KOPT-K1 (cell line): ENCODE results near the gene TMEM212.
"Not testable (repeated sequence)": the region's sequence is repeated elsewhere in the genome, so short reads cannot be mapped to it uniquely, and the experiment has no call there.

ENCODE experiments used
- H3K27ac ChIP-seq: fragments of 200-600 bp; sonication (generic); 2 replicates; pipeline ENCODE4 v1.5.1; 2016; ENCODE audit warnings: antibody characterized with exemption, mild to moderate bottlenecking, low read depth, low read length; ENCODE audit not compliant: poor library complexity, severe bottlenecking
- H3K36me3 ChIP-seq: fragments of 200-600 bp; sonication (generic); 2 replicates; pipeline ENCODE4 v1.5.1; 2017; ENCODE audit warnings: antibody characterized with exemption, mild to moderate bottlenecking, low read length, moderate library complexity; ENCODE audit not compliant: insufficient read depth
- H3K9me3 ChIP-seq: fragments of 200-600 bp; sonication (generic); 2 replicates; pipeline ENCODE4 v1.5.1; 2017; ENCODE audit warnings: antibody characterized with exemption, low read length, mild to moderate bottlenecking; ENCODE audit not compliant: insufficient read depth, poor library complexity, severe bottlenecking

Gene TMEM212

DNA sequence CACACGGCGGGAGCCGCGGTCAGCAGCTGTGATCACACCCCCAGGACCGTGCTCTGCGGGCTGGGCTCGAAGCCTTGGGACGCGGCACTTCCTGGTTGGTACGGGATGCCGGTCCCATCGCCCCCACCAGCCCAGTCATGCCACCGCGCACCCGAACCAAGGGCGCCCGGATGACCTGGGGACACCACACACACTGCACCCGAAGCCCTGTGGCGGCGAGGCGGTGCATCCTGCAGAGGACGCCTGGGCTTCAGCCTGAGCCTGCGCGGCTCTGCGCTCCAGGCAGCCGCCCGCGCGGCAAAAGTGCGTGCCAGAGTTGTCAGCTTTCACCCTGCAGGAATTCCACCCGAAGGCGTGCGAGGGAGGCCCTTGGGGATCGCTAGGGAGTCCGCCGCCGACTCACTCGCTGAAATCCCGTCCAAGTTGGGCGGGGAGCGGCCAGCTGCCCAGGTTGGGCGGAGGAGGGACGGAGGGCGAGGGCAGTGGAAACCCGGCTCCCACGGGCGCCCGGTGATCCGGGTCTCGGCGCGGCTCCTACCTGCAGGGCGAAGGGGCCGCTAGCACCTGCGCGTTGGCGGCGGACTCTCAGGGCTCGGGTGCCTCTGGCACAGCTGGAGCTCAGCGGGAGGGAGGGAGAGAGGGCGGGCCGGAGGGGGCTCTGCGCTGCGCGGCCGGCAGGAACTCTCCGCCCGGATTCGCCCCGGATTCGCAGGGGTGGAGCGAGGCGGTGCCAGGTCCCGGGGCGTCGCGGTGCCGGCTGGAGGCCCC lies 33.1 kb upstream of the TMEM212 start, which contains the start of gene PLD1:
TSS of gene PLD1 (minus strand) at position 623 of the 768 bp plus-strand sequence. CDS start 72,432 bp downstream, outside the sequence.
- H3K9me3 ChIP-seq = no peaks in the 10 kb centered on the region
- H3K36me3 ChIP-seq = no peaks in the 10 kb centered on the region
- no peak within 1 kb of the TSS for H3K27ac ChIP-seq

DNA sequence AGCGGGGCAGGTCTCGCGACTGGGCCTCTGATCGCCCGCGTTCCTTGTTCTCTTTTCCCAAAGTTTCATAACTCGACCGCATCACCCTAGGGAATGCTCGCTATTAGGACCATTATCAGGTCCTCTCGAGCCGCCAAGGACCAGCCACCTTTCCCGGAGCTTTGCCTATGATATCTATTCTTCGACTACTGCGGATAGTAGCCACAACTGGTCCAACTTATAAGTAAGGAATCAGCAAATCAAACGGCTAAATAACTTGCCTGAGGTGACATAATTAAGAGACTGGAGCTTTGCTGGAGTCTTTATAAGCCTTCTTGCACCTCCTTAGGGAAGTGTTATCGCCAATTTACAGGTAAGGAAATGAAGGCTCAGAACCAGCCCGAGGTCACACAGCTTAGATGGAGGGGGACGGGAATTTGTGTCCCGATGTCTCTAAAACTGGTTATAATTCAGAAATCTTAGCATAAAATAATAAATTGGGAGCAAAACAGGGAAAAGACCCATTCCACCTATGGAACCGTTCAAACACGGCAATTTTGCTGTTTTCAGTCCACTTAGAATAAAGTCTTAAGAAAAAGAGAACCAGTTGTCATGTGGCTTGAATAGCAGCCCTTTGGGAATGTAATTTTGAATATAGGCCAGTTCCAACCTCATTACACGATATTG lies 32.4 kb upstream of the TMEM212 start:
- Histone ChIP-seq H3K9me3 (no peaks in the 10 kb centered on the region), H3K27ac (no peak overlapping the region), H3K36me3 (no peaks in the 10 kb centered on the region)

DNA sequence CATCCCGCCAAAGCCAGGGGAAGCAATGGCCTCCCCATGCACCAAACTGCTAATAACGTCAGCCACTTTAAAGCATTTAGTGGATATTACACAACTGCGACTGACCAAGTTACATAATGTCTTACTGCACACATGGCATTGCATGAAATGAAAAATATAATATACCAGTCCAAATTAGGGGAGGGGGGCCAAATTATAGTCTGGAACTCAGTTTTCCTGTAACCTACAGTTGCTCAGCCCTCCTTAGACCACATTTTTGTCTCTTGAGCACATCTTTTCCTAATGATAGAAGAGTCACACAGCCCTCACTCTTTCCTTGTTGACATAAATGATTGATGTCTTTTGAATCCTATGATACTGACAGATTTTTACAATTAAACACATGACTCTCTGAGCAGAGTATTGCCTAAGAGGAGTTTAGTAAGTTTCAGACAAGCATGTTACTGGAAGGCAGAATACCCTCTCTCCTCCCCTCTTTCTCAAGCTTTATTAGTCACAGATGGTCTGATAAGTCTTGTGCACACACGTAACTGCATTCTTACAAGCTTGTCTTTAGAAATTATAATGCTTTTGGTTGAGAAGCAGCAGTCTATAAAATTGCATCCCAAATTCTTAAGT lies 31.7 kb upstream of the TMEM212 start:
- Histone ChIP-seq H3K36me3 (no peaks in the 10 kb centered on the region), H3K9me3 (no peaks in the 10 kb centered on the region), H3K27ac (no peak overlapping the region)

DNA sequence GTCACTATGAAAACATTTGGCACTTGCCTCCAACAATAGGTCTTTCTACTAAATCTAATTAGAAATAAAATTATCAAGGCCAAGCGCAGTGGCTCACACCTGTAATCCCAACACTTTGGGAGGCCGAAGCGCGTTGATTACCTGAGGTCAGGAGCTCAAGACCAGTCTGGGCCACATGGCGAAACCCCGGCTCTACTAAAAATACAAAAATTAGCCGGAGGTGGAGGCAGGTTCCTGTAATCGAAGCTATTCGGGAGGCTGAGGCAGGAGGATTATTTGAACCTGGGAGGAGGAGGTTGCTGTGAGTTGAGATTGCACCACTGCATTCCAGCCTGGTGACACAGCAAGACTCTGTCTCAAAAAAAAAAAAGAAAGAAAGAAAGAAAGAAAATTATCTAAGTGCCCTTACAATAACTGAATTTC lies 31.2 kb upstream of the TMEM212 start:
- Histone ChIP-seq H3K9me3 (no peaks in the 10 kb centered on the region), H3K27ac (no peak overlapping the region), H3K36me3 (no peaks in the 10 kb centered on the region)

DNA sequence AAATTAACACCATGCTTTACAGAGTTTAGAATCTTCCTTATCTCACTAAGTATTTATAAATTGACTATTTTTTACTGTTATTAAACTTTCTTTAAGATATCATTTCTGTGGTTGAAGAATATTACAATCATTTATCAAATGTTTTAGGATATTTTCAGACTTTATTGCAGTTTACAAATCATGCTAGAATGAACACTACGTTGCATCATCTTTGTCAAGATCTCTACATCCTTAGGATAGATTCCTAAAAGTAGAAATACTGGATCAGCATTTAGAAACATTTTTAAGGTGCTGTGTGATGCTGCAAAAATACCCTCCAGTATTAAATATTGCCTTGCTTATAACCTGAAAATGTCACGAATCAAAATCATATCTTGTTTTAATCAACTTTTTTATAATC lies 30.3 kb upstream of the TMEM212 start:
- no peak overlapping the region for H3K27ac ChIP-seq
- H3K9me3 ChIP-seq = no peaks in the 10 kb centered on the region
- no peaks in the 10 kb centered on the region for H3K36me3 ChIP-seq

DNA sequence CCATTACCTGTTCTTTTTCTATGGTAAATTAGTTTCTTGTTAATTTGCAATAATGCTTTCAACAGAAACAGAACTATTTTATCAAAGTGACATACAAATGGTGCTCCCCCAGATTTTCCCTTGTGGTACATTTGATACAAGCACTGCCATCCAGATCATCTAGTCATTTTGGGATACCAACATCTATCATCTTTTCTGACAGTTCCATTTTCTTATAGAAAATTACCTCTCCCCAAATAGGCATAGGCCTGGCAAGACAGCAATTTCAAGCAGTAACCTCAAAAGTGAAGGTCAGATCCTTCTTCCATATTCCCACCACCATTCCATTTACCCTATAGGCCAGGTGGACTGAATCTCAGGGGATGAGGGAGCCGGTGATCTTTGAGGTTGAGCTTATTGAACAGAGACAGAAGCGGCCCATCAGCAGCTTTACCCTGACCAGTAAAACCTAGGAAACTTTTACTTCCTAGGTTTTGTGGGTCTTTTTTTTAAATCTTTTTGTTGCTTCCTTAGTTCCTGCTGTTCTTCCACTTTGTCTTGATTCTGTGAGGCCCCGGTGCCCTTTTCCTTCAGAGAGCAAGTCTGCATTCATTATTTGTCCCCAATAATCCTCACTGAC lies 29.8 kb upstream of the TMEM212 start:
- H3K9me3 ChIP-seq = no peaks in the 10 kb centered on the region
- H3K36me3 ChIP-seq = no peaks in the 10 kb centered on the region
- no peak overlapping the region for H3K27ac ChIP-seq

DNA sequence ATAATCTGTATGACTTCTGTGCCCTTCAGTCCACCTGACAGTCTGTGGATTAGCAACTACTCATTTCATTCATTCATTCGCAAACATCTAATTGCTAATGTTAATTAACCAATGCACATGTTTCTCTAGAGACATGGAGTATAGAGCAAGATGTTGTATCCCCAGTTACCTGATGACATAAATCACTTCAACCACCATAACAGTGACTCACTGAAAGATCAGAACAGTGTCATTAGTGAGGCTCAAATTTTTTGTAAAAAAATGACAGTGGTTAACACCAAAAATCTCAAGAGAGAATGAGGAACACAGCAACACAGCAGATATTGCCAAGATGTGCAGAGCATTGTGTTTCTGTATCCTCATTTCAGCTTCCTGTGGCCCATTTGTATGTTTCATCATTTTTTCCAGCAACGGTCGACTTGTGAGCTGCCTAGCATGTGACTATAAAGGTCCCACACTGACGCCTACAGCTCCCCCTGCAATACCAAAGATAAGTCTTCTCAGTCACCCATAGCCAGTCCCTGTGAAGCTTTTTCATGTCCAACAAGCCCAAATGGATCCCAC lies 29.2 kb upstream of the TMEM212 start:
- Histone ChIP-seq H3K36me3 (no peaks in the 10 kb centered on the region), H3K9me3 (no peaks in the 10 kb centered on the region), H3K27ac (no peak overlapping the region)

DNA sequence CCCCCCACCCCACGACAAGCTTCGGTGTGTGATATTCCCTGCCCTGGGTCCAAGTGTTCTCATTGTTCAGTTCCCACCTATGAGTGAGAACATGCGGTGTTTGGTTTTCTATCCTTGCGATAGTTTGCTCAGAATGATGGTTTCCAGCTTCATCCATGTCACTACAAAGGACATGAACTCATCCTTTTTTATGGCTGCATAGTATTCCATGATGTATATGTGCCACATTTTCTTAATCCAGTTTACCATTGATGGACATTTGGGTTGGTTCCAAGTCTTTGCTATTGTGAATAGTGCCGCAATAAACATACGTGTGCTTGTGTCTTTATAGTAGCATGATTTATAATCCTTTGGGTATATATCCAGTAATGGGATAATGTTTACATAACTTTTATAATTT lies 28.5 kb upstream of the TMEM212 start:
- H3K27ac ChIP-seq, H3K36me3 ChIP-seq, H3K9me3 ChIP-seq: not testable (repeated sequence)

DNA sequence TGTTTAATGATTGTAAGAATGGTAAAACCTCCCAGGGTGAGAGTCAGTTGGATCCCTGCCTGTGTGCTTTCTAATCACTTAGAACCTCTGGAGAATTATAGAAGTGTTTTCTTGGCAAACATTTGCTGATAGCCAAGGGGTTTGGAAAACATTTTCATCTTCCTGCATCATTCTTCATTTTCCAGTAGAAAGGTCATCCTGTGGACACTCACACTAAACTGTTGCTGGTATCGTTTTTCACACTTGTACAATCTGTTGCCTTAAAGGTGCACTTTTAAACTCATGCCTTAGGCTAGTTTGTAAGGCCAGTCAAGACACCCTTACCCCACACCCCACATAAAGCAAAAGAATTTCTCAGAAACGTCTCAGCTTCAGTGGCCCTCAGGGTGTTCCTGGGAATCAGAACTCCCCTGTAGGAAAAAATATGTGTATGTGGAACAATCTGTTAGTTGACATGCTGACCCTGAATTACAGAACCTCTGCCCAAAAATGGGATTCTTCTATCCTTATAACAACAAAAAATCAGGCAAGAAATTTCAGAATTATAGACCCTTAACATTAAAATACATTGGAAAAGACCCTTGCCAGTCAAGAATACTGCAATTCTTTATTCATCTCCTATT lies 27.1 kb upstream of the TMEM212 start:
- H3K27ac ChIP-seq = no peak overlapping the region
- no peaks in the 10 kb centered on the region for H3K36me3 ChIP-seq
- H3K9me3 ChIP-seq = no peaks in the 10 kb centered on the region

DNA sequence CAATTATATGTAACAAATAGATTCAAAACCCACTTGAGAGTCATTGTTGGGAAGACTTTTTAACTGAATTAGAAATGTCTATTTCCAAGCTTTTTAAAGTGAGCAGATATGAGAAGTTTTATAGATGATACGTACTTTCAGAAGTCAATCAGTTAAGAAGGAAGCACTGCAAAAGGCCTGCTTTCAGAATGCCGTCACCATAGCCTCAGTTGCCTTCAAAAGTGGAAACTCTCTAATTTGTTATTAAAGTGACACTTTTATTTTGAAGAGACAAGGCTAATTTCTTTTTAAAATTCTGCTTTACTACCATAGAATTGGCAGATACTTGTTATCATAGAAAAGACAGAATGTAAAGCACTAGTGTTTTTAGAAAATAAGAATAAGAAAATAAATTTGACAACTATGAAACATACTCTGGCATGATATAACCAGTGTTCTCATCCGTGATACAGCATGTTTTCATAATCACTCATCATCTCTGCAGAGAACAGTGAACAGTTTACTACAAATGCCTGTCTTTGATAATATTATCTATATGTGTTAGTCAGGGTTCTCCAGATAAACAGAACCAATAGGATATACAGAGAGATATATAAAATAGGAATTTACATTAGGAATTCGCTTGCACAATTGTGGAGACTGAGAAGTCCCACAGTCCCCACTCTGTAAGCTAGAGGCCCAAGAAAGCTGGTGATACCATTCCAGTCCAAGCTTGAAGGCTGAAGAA lies 25.9 kb upstream of the TMEM212 start:
- H3K9me3 ChIP-seq = no peaks in the 10 kb centered on the region
- no peak overlapping the region for H3K27ac ChIP-seq
- no peaks in the 10 kb centered on the region for H3K36me3 ChIP-seq

DNA sequence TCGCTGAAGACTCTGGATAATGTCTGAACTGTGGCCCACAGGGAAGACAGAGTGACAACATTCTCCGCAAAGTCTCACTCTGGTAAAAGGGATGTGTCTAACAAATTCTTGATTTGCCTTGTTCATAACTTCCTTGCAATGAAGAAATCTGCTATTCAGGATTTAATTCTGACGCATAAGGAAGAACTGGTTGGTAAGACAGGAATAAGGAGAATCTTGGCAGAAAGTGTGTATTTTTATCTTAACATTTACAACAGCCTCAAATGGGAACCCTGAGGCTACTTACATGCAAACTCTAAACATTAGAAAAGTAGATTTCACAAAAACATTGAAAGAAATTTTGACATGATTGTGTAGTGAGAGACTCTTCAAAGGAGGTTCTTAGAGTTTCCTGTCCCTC lies 22.1 kb upstream of the TMEM212 start:
- H3K36me3 ChIP-seq = no peaks in the 10 kb centered on the region
- no peaks in the 10 kb centered on the region for H3K9me3 ChIP-seq
- H3K27ac ChIP-seq = no peak overlapping the region

DNA sequence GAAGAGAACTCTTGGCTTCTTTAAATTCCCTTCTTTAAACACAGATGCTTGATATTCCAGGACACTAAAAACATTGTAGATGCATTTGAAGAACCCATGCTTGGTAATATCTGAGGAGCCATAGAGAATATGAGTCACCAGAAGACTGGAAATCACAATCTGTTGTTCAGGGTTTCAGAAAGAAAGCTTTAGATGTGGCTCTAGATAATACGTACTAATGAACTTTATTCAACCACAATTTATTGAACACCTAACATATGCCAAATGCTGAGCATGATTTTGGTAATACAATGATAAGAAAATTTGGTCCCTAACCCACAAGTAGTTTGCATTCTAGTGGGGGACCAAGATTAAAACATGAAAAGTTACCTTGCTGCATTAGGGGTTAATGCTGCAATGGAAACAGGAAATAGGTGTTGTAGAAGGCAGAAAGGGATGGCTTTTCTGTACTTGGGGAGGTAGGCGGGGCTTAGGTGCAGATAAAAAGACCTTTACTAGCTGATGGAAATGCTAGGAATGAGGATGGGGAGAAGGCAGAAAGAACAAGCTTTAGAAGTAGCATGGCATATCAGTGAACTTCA lies 21.3 kb upstream of the TMEM212 start:
- H3K36me3 ChIP-seq = no peaks in the 10 kb centered on the region
- H3K9me3 ChIP-seq = no peaks in the 10 kb centered on the region
- H3K27ac ChIP-seq = no peak overlapping the region

DNA sequence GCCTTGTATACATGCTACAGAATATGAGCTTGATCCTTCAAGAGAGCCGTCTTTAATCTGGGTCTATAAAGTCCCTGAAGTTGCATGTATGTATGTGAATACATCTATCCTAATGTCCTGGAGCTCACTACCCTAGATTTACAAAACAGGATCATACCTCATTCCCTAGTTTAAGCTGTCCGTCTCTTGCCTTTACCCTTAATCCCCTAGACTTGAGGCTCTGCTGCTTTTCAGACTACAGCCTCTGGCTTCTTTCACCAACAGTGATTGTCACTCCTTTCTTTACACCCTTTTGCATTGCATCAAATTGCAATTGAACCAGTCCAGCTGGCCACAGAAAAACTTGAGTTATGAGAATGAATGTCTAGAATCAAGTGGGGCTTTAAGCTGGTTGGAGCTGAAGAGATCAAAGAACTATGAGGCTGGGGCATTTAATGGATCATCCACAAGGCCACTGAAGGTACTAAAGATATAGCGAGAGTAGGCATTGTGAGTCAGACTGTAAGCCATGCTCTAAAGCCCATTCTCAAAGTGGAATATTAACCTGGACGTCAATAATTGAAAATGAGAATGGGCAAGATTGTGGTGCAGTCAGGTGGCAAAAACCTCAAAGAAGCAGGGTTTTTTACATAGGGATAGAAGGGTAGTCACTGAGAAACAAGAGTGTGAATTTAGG lies 20.6 kb upstream of the TMEM212 start:
- no peaks in the 10 kb centered on the region for H3K36me3 ChIP-seq
- no peaks in the 10 kb centered on the region for H3K9me3 ChIP-seq
- no peak overlapping the region for H3K27ac ChIP-seq
